Endometrial microvascular endothelial cells (primary cell): Measurements from ENCODE around the gene ARMC10. TPM values are rescaled to one million over a fixed set of nuclear protein-coding genes. Genes with fewer than 3 reads are reported as not detected.
"Not testable (repeated sequence)": the region's sequence is repeated elsewhere in the genome, so short reads cannot be mapped to it uniquely, and the experiment has no call there.

Experiments
- in situ Hi-C: cut with HindIII; loops from 2 replicates; pipeline ENCODE4 v1.10.0; 2017; ENCODE audit warnings: low sequenced_read_pairs, low pct_unique_long_range_greater_than_20kb; ENCODE audit errors: inconsistent ontology term
- total RNA-seq: library from RNA; depleted of rRNA; stranded (reverse); fragments of >200 nt; gene quantifications from one replicate; pipeline ENCODE4 v1.2.3, GENCODE V29; 2015; ENCODE audit errors: inconsistent ontology term

Gene ARMC10
- total RNA-seq, 1 donor from 2014 or later: 33.6 TPM

DNA sequence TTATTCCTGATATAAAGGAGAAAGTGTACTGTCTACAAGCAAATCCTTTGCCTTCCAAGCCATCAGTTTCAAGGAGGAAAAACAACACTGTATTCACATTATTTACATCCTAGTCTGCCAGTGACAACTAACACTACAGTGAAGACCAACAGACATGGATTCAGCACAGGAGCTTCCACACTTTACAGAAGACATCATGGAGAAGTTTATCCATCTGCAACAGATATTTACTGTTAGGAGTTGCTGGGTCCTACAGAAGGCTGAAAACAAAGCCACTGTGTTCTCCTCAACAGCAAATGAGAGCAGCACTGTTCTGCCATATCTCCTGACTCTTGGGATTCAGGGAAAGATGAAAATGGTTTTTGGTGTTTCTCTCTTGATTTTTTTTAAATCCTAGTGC, 42.1 kb downstream of the ARMC10 start:
- in situ Hi-C loops: no loop called here

DNA sequence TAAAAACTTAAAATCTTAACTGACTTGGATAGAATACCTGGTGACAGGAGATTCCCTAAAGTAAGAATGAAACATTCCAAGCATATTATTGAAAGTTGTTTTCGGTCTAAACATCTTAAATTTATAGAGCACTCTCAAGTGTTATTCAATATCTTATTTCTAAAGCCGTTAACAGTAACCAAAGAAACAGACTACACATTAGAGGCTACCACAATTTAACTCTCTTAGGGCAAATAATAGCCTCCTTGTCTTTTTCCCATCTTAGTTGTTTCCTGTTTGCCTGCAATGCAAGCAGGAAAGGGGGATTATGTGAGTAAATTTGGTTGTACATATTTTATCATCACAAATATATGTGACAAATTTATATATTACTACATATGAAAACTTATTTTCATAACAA, 42.5 kb downstream of the ARMC10 start:
- in situ Hi-C loops: no loop called here

DNA sequence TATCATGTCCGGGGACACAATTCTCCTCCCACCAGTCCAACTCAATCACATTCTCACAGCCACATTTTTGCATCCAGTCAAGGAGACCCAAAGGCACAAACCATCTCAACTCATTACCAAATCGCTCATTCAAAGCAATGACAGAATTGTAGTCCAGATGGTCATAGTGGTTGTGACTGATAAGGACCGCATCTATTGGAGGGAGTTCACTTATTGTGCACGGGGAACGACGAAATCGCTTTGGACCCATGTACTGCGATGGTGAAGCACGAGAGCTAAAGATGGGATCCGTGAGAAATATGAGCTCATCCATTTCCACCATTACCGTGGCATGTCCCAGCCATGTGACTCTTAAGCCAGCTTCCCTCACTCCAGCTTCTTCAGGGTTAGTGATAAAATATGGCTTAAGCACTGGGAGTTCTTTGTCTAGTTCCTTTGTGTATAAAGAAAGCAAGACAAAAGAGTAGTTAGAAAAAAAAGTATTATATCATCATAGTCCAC, 44.9 kb downstream of the ARMC10 start:
- in situ Hi-C loops: no loop called here

GRCh38 chr7:103120362-103120761, 45.4 kb downstream of the ARMC10 start:
- in situ Hi-C loops: no loop called here

DNA sequence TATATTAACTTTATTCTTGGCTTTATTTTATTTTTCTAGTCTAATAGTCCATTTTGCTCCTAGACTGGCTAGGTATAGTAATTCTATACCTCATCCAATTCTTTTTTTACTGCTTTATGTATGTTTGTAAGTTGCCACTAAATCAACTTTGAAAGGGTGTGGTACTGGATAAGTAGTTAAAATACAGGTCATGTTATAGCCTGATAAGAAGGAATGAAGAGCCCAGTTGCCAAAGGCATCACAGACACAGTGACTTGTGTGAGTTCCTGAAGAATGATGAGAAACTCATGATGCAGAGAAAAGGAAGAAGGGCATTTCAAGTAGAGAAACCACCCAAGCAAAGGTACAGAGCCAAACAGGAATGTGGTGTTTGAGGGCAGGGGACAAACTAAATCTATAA, 46.7 kb downstream of the ARMC10 start:
- in situ Hi-C loops: no loop called here

- in situ Hi-C loops: no loop called here
These were observed 48.6 kb downstream of the ARMC10 start for GRCh38 chr7:103123529-103123928.

- in situ Hi-C loops: no loop called here
These were observed 49.6 kb downstream of the ARMC10 start for GRCh38 chr7:103124429-103124979.

- in situ Hi-C loops: no loop called here
These were observed 52.1 kb downstream of the ARMC10 start for GRCh38 chr7:103127006-103127405.

GRCh38 chr7:103129702-103130549, 55.0 kb downstream of the ARMC10 start:
- in situ Hi-C loops: no loop called here

GRCh38 chr7:103130901-103131624, 56.1 kb downstream of the ARMC10 start:
- in situ Hi-C loops: no loop called here

DNA sequence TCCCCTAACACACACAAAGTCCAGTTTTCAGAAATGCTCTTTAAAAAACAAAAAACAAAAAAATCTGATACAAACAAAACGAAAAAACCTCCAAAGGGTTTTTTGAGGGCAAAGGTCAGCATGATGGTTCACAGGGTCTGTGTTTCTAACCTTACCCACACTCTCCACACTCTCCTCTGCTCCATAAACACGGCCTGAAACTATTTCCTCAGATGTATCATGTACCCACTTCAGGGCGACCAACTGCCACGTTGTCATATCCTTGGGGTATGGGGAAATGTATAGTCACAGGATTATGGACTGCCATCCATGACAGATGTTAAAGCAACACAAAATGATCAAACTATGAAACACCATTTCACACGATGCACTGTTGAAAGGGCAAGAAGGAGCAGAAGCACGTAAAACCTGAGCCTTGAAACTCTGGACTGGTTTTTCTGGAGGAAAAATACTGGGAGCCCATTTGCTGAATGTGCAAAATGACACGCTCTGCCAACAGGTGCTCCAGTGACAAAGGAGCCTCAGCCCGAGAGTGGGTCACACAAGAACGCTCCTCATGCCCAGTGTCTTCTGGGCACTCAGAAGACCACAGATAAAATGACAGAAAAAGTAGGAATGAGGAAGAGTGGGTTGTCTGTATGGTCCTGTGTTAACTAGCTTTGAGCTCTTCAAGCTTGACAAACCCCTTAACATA, 58.2 kb downstream of the ARMC10 start:
- in situ Hi-C loops: no loop called here

- in situ Hi-C loops: no loop called here
These were observed 60.1 kb downstream of the ARMC10 start for GRCh38 chr7:103134836-103135554.

- in situ Hi-C loops: no loop called here
These were observed 65.1 kb downstream of the ARMC10 start for GRCh38 chr7:103140061-103140460.

DNA sequence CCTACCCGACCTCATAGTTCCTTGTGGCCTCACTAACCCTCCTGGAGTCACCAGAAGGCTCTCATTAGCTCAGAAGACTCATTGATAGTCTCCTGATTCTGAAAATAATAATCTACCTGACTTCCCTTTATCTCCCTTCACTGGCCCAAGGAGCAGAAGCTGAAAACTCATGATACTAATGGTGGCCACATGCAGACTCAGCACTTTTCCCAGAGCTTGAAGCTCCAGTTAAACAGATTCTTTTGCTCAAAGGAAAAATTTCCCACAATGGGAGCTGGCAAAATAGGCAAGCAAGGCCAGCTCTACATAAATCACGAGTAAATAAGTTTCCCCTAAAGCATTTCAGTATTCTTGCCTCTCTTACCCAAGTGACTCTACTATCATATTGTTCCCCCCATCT, 65.7 kb downstream of the ARMC10 start:
- in situ Hi-C loops: no loop called here

GRCh38 chr7:103141753-103142404, 66.9 kb downstream of the ARMC10 start:
- in situ Hi-C loops: no loop called here

- in situ Hi-C loops: no loop called here
These were observed 67.6 kb downstream of the ARMC10 start for GRCh38 chr7:103142494-103142893.

GRCh38 chr7:103143868-103144267, 68.9 kb downstream of the ARMC10 start:
- in situ Hi-C loops: no loop called here

DNA sequence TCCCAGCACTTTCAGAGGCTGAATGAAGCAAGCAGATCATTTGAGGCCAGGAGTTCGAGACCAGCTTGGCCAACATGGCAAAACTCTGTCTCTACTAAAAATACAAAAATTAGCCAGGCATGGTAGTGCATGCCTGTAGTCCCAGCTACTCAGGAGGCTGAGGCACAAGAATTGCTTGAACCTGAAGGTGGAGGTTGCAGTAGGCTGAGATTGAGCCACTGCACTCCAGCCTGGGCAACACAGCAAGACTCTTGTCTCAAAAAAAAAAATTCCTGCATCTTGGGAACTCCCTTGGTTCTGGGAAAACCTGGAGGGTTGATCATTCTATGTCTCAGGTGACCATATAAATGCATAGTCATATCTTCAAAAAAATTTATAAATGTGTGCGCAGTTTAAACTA, 69.8 kb downstream of the ARMC10 start:
- in situ Hi-C loops: not testable (repeated sequence)
